Stimulated activated CD8-positive, alpha-beta memory T cell treated with anti-CD3 and anti-CD28 coated beads, Interleukin-7, amount 100 ng/mL, for 4 hours (primary cell): ENCODE data around the gene SAMD10.

ENCODE experiments used
- DNase-seq, 2 donors: peaks; one replicate each; pipeline ENCODE4 v3.0.0-alpha.2; 2020; ENCODE audit warnings: low read depth in 2 of 2

The SAMD10 gene

DNA sequence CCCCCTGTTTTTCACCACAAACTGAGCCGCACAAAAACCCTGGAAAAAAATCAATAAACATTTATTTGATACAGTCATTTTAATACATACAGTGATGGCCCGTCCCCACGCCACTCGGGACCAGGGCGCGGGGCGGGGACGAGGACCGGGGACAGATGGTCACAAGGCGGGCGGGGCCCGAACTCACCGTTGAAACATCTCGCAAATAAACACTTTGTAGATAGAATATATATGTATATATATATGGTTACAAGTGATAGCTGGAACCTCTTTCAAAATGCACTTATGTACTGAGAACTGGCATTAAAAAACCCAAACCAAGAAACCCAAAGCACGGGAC, 22.8 kb downstream of the SAMD10 start:
- DNase-seq = no peak

DNA sequence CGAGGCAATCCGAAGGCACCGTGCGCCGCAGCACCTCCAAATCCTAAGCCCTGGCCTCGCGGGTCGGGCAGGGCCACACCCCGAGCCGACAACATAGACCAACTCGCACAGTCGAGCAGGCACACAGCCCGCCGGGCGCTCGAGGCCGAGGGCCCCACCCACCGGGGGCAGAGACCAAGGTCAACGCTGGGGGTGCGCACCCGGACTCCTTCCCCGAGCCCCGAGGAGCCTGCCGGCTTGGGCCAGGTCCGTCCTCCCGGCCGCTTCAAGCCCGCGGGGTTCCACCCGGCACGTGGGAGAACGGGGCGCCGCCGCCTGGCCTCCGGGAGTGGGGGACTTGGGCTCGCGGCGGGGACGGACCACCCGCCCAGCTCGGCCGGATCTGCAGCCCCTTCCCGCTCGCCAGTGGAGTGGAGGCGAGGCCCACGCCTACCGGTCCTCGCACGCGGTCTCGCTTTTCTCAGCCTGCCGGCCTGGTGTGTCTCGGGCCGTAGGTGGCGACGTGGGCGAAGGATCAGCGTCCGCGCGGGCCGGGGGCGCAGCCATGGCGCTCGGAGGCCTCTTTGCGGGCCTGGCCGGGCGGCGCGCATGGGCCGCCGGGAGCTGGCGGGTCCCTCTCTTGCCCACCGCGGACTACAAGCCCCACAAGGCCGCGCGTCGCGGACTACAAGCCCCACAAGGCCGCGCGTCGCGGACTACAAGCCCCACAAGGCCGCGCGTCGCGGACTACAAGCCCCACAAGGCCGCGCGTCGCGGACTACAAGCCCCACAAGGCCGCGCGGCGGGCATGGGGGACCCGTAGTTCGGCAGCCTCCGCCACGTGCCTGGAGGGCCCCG, 23.4 kb downstream of the SAMD10 start, which contains the start of gene UCKL1:
Gene UCKL1, minus strand, starts transcription at position 590 of the 837 bp plus-strand sequence. Its CDS starts 44 bp downstream, at position 546.
- peak; percentile 78 to 89 for DNase-seq

DNA sequence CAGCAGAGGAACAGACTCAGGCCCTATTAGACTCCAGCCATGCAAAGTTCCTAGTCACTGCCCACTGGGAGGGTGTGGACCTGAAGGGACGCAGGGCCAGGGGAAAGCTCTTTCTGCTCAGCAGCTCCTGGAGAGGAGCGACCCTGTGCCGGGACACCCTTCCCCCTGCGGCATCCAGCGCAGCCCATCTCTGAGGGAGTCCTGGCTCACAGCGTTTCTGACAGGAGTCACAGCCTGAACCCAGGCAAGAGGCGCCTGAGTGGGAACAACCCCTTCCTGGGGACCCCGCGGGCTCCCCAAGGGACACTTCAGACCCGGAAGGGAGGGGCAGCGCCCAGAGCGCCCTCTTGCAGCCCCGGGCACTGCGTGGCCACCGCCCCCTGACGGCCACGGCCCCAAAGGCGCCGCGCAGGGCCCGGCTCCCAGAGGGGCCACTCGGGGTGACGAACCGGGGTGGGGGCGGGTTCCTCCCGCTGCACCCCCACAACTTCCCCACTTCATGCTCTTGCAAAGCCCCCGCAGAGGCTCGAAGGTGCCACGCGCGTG, 24.1 kb downstream of the SAMD10 start:
- DNase-seq = peak in 1 of 2 donors; percentile 52

DNA sequence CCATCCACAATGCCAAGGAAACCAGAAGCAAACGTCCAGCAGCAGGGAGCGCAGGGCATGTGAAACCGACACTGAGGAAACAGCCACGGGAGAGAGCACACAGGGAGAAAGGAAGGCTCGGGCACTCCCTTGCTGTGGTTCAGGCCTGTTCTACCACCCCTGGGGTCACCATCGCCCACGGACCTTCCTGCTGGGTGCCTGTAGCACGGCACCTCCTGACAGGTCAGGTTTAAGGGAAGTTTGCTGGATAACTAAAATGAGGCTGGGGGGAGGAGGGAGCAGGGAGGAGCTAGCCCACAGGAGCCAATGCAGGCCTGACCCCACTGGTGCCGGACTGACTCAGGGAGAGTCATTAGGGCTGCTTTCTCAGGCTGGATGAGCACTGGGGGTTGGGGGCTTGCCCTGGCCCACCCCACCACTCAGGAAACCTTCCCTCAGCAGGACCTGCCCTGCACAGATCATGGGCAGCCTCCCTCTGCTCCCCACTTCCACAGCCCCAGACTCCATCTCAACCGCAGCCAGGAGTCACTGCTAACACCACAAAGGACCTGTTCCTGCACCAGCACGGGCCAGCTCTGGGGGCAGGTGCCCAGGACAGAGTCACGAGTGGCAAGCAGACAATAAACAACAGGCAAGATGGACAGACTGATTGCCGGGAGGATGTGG, 25.5 kb downstream of the SAMD10 start:
- no peak for DNase-seq

DNA sequence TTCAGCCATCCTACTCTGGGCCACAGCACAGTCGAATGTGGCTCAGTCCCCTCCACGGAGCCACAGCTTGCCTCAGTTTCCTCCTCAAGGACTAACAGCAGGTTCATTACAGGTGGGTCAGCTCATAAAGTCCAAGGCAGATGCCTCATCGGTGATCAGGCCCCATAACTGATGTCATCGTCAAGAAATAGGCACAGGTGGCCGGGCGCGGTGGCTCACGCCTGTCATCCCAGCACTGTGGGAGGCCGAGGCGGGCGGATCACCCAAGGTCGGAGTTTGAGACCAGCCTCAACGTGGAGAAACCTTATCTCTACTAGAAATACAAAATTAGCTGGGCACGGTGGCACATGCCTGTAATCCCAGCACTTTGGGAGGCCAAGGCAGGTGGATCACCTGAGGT, 26.7 kb downstream of the SAMD10 start:
- no peak for DNase-seq

DNA sequence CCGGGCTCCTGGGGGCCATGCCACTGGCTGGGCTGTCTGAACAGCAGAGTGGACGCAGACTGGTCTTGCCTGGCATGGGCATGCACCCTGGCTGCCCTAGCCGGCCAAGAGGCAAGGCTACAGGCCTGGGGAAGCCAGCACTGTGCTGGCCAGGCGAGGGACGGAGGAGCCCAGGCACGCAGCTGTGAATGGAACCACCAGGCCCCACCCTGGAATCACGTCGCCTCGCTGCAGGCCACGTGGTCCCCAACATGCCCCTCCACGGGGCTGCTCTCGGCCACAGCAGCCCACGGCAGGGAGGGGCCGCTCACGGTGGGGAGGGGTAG, 27.3 kb downstream of the SAMD10 start:
- no peak for DNase-seq

DNA sequence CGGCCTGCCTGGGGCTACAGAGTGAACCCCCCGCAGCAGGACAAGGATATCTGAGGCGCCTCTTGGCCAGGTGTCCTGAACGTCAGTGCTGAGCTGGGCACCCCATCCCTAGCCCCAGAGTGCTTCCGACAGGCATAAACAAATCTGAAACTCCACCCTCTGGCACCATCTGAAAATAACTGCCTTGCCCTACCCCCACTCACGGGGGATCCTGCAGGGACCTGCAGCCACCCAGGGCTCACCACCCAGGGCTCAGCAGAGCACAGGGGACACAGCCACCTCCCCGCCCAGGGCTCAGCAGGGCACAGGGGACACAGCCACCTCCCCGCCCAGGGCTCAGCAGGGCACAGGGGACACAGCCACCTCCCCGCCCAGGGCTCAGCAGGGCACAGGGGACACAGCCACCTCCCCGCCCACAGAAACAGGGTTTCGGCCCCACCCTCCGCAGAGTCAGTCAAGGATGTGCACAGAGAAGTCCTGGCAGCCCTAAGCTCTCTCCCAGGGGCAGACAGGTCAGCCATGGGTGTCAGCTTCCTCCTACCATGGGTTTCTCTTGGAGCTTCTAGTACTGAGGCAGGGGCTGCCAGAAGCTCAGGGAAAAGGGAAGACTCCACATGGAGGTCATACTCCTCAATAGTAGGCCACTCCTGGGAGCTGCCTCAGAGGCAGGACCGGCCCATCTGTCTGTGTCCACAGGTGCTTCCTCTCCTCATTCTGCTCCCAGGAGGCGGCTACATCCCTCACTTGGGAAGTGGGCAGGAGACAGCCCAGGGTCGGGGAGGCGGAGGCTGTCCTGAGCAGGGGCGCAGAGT, 27.8 kb downstream of the SAMD10 start:
- no peak for DNase-seq

DNA sequence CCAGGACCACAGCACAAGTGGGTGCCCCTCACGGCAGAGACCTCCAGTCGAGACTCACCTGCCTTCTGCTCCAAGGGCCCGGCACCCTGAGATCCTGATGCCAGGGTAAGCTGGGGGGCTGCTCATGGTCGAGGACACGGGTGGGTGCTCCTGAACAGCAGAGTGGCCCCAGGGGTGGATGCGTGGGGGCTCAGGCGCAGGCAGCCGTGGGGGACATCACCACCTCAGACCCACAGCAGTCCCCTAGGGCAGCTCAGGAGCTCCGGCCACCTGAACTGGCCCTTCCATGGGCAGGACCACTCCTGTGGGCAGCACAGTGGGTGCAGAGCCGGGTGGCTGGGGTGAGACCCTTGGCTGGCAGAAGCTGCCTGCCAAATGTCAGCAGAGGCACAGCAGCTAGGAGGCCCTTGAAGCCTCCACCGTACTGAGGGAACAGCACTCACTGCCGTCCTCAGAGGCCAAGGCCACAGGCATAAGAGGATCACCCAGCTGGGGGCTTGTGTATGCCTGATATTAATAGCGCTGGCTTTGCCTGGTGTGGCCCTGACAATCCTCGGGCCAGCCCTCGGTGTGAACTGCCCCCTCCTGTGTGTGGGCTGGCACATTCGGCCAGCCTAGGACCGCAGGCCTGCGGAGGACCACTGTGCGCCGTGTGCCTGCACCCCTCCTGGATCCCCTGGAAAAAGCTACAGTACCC, 28.6 kb downstream of the SAMD10 start:
- no peak for DNase-seq

DNA sequence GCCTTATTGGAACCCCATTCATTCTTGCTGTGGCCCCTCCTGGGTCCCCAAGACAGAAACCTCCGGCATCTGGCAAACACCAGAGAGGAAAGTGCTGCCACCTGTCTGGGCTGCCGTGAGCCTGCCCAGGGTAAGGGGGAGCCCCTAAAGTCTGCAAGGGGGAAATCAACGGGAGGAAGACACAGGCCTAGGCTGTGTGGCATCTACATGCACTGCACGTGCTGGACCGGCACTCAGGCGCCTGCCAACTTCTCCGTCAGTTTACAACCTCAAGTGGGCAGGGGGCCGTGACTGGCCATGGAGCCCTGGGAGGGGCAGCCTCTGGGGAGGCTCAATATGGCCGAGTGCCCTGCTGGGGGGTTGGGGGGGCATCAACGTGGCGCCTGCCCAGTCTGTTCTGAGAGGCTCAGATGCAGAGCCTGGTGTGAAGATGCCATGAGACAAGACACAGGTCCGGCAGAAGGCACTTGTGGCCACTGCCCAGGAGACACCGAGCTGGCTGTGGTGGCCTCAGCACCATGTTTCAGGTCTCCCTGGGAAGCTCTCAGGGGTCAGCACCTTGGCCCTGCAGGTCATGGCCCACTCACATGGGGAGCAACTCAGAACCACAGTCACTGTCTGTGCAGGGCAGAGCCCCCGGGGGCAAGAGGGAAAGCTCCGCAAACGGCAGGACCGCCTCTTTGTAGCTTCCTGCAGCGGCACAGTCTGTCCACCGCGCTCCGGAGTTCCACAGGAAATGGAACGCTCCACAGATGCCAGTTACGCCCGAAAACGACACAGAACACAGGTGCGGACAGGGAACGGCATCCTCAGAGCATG, 31.6 kb downstream of the SAMD10 start:
- no peak for DNase-seq

DNA sequence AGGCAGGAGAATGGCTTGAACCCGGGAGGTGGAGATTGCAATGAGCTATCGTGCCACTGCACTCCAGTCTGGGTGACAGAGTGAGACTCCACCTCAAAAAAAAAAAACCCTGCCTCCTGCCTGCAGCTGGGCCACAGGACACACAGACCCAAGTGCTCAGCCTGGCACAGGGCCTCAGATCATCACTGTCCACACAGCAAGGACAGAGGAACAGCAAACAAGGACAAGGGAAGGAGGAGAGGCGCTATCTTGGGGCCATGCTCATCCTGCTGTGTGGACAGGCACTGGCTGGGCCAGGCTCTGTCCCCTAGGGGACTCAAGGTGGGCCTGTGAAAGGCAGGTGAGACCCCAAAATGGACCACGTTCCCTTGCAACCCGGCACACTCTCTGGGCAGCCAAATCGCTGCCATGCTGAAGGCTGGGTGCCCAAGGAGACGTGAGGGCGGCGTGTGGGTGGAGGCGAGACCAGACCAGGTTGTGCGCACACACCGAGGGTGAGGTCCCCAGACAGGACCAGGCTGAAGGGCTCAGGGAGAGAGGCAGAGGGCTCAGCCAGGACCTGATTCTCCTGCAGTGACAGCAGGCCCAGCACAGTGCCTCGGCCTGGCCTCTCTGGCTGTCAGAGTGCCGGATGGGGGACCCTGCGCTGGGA, 32.3 kb downstream of the SAMD10 start:
- no peak for DNase-seq

DNA sequence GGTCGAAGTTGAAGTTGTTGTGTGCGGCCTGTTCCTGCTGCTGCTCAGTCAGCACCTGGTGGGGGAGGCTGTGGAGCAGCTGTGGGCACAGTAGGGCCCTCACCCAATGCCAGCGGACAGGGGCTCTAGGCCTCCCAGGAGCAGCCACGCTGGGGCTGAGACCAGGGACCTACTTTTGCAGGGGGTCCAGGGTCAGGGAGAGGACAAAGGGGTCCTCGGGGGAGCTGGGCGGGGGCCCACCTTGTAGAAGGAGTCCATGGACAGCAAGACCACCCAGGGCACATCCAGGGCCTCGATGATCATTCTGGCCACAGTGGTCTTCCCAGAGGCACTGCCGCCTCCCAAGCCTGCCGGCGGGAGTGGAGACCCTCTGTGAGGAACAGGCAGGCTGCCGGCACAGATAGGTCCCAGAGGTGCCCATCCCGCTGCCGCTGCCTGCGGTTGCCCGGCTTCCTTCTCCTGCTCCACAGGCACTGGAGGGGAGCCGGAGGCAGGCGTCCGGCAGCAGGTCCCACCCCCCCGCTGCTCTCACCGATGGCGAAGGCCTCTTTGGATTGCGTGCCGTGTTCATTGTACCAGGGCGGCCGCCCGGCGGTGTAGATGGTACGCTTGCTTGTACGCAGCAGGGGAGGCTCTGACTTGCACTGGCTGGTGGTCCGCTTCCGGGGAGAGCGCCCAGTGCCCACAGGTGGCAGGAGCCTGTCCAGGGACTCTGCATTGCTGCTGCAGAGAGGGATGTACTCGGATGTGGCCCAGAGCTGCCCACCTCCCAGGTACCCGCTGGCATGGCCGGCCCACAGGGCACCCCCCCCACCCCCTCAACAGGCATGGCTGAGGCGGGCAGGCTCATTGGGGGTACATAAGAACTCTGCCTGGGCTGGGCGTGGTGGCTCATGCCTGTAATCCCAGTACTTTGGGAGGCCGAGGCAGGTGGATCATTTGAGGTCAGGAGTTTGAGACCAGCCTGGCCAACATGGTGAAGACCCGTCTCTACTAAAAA, 33.2 kb downstream of the SAMD10 start:
- DNase-seq = no peak

DNA sequence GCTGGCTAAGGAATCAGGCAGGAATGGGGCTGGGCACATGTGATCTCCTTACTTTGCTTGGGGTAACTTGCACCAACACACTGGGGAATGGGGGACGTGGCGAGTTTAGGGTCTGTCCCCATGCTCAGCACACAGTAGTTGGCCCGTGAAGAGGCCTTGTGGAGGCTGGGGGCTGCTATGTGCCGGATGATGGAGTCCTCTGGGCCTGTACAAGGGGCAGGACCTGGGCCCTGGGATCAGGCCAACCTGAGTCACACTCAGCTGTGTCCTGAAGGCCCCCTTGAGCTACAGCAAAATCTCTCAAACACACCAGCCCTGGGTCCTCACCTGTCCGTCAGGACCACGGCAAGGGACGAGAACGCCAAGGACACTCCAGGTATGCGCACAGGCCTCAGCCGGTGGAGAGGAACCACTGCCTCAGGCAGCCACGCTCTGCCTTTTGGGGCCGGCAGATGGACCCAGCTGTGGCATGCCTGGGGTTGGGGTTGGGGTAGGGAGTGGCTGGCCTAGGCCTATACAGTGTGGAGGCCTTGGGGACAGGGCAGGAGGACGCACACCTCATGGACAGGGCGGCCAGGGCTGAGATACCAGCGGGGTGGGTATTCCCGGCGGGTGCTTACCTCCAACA, 34.3 kb downstream of the SAMD10 start:
- no peak for DNase-seq

DNA sequence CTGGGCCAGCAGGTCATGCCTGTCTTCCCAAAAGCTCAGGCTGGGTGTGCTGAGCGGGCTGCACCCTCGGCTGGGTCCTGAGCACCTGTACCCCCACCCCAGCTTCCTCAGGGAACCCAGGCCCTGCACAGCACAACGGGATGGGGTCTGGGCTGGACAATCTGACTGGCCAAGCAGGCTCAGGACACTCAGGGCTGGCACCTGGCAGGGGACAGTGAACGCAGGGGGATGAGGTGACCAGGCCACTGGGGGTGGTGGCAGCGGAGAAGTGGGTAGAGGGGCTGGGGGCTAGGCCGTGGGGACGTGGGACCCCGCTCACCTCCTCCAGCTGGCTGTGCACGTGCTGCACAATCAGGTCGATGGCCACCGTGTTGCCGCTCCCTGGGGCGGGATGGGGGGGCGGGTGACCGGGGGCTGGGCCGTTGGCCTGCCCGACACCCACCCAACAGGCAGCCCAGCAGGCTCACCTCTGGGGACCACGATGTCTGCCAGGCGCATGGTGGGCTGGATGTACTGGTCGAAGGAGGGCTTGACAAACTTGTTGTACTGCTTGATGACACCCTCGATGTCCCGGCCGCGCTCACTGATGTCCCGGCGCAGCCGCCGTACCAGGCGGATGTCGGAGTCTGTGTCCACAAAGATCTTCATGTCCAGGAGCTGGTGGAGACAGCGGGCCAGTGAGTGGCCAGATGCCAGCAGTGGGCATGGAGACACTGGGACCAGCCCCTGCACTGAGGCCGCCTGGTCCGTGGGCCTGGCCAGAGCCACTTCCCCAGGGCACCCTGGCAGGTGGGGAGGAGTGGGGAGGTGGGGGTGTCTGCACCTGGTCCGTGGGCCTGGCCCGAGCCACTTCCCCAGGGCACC, 35.1 kb downstream of the SAMD10 start:
- DNase-seq = no peak

DNA sequence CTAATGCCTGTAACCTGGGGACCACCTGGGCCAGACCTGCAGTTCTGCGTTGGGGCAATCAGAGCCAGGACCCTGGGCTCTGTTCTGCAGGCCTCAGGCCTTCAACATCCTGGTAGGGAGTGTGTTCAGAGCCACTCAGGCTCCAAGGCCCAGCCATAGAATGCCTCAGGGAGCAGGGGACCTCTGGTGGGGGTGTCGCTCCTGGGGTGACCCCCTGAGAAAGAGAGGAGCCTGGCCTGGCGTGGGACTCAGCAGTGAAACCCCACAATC, 35.7 kb downstream of the SAMD10 start:
- no peak for DNase-seq

DNA sequence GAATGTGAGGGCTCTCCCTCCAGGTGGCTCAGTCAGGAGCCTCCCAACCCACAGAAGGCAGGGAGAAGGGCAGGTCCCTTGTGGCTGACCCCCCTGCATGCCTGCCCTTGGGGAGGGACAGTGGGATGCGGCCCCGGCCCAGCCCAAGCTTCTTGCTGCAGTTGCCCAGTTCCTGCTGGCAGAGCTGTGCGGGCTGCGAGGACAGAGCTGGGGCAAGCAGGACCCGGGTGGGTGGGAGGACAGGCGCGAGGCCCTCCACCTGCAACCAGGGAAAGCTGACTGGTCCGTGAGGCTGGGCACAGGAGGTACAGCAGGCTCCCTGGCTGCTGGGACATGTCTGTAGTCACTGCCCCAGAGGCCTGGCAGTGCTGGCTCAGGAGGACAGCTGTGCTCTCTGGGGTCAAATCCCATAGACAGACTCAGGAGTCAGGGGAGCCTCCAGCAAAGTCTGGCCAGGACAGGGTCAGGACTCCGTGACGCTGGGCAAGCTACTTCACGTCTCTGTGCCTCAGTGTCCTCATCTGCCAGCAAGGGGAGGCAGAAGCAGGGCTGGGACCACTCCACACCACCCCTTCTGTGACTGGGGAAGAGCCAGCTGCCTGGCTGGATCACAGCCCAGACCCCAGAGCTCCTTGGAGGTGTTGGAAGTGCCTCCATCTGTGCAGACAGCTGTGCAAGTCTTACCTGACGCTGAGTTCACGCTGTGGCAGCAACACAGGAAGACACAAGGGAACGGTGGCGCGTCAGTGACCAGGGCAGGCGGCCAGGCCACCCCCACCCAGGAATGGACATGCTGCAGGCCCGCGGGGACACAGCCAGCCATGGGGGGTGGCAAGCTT, 36.3 kb downstream of the SAMD10 start:
- DNase-seq = no peak

DNA sequence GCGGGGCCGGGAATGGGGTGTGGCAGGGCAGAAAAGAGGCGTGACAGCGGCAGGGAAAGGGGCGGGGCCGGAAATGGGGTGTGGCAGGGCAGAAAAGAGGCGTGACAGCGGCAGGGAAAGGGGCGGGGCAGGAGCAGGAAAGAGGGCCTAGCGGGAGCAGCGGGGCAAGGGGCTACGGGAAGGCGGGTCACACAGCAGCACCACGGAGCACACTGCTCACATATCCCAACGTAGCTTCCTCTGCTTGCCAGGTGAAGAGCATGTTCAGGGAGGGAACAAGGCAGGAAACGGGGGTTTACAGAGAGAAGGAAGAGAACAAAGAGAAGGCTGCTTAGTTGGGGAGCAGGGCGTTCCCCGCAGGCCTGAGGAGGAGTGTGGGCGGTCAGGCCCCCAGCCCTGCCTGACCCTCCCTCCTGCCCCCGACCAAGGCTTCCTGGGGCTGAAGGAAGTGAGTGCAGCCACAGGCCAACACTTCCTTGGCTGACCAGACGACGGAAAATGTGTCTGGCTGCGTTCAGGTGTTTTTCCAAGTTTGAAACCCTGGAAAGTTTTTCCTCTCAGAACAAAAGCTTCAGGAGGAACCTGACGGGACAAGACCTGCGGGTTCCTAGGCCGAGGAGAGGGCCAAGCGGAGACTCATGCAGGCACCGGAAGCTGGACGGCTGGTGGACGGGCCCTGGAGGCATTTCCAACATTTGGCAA, 37.0 kb downstream of the SAMD10 start:
- DNase-seq = no peak
